H9 (cell line): ENCODE measurements around the gene SIGLEC9. TPM values are rescaled to one million over a fixed set of nuclear protein-coding genes. Genes with fewer than 3 reads are reported as not detected.

Experiments
- DNase-seq: peaks from one replicate; pipeline ENCODE4 v3.0.0-alpha.2; 2017
- H2AFZ ChIP-seq: one replicate; pipeline ENCODE4 v1.6.1; 2013; ENCODE audit warnings: mild to moderate bottlenecking, low read length, control low read depth, moderate library complexity
- H2AK5ac ChIP-seq: 2 replicates; pipeline ENCODE4 v1.6.1; 2013; ENCODE audit warnings: low read length, control low read depth, mixed read lengths; ENCODE audit not compliant: insufficient read length
- H2BK120ac ChIP-seq: one replicate; pipeline ENCODE4 v1.6.1; 2013; ENCODE audit warnings: low read depth, mild to moderate bottlenecking, low read length, control low read depth, inconsistent platforms; ENCODE audit not compliant: poor library complexity, severe bottlenecking
- H2BK12ac ChIP-seq: 2 replicates; pipeline ENCODE4 v1.6.1; 2013; ENCODE audit warnings: low read length, control low read depth, mixed read lengths, low read depth; ENCODE audit not compliant: insufficient read length
- H2BK15ac ChIP-seq: 2 replicates; pipeline ENCODE4 v1.6.1; 2013; ENCODE audit warnings: low read depth, low read length, control low read depth
- H2BK20ac ChIP-seq: one replicate; pipeline ENCODE4 v1.6.1; 2013; ENCODE audit warnings: low read depth, mild to moderate bottlenecking, low read length, control low read depth, inconsistent platforms; ENCODE audit not compliant: poor library complexity, severe bottlenecking
- H2BK5ac ChIP-seq: 2 replicates; pipeline ENCODE4 v1.6.1; 2013; ENCODE audit warnings: low read length, control low read depth, mixed read lengths; ENCODE audit not compliant: insufficient read length
- H3K14ac ChIP-seq: 2 replicates; pipeline ENCODE4 v1.6.1; 2013; ENCODE audit warnings: low read length, control low read depth; ENCODE audit not compliant: insufficient read depth
- H3K18ac ChIP-seq: 2 replicates; pipeline ENCODE4 v1.6.1; 2013; ENCODE audit warnings: low read depth, mild to moderate bottlenecking, mixed read lengths, low read length, control low read depth; ENCODE audit not compliant: insufficient read length
- H3K23ac ChIP-seq: 2 replicates; pipeline ENCODE4 v1.6.1; 2013; ENCODE audit warnings: low read length, control low read depth, mixed read lengths, low read depth; ENCODE audit not compliant: insufficient read length
- H3K23me2 ChIP-seq: 2 replicates; pipeline ENCODE4 v1.6.1; 2013; ENCODE audit warnings: low read depth, mild to moderate bottlenecking, mixed read lengths, low read length, control low read depth; ENCODE audit not compliant: insufficient read length, poor library complexity, severe bottlenecking
- H3K27ac ChIP-seq: 2 replicates; pipeline ENCODE4 v1.5.1; 2013; ENCODE audit warnings: low read length, control low read depth, mixed read lengths, low read depth; ENCODE audit not compliant: insufficient read length
- H3K27me3 ChIP-seq: 2 replicates; pipeline ENCODE4 v1.6.1; 2013; ENCODE audit warnings: low read length, control low read depth, inconsistent platforms; ENCODE audit not compliant: insufficient read depth
- H3K4ac ChIP-seq: 2 replicates; pipeline ENCODE4 v1.6.1; 2013; ENCODE audit warnings: low read depth, mild to moderate bottlenecking, control low read depth, inconsistent platforms, low read length, moderate library complexity
- H3K4me1 ChIP-seq: 2 replicates; pipeline ENCODE4 v1.6.1; 2013; ENCODE audit warnings: low read length, control low read depth, inconsistent platforms; ENCODE audit not compliant: insufficient read depth
- H3K4me2 ChIP-seq: 2 replicates; pipeline ENCODE4 v1.6.1; 2013; ENCODE audit warnings: low read length, control low read depth, mixed read lengths; ENCODE audit not compliant: insufficient read length, insufficient read depth
- H3K56ac ChIP-seq: 2 replicates; pipeline ENCODE4 v1.6.1; 2013; ENCODE audit warnings: low read depth, mild to moderate bottlenecking, mixed read lengths, low read length, control low read depth; ENCODE audit not compliant: insufficient read length
- H3K79me1 ChIP-seq: 2 replicates; pipeline ENCODE4 v1.6.1; 2013; ENCODE audit warnings: low read depth, mild to moderate bottlenecking, moderate library complexity, low read length, control low read depth, inconsistent platforms; ENCODE audit not compliant: insufficient read depth, poor library complexity, severe bottlenecking
- H3K79me2 ChIP-seq: 2 replicates; pipeline ENCODE4 v1.6.1; 2013; ENCODE audit warnings: low read length, control low read depth, inconsistent platforms; ENCODE audit not compliant: insufficient read depth
- H3K9ac ChIP-seq: 2 replicates; pipeline ENCODE4 v1.6.1; 2013; ENCODE audit warnings: low read length, control low read depth, mixed read lengths; ENCODE audit not compliant: insufficient read length; ENCODE audit errors: extremely low read depth
- H3K9me3 ChIP-seq: one replicate; pipeline ENCODE4 v1.6.1; 2013; ENCODE audit warnings: low read depth, low read length, inconsistent platforms; ENCODE audit not compliant: control insufficient read depth
- H3T11ph ChIP-seq: one replicate; pipeline ENCODE4 v1.6.1; 2013; ENCODE audit warnings: mild to moderate bottlenecking, low read length, control low read depth, inconsistent platforms
- H4K20me1 ChIP-seq: one replicate; pipeline ENCODE4 v1.6.1; 2013; ENCODE audit not compliant: control insufficient read depth, insufficient read length, insufficient read depth
- H4K5ac ChIP-seq: 2 replicates; pipeline ENCODE4 v1.6.1; 2013; ENCODE audit warnings: low read depth, mild to moderate bottlenecking, mixed read lengths, low read length, control low read depth; ENCODE audit not compliant: insufficient read length
- H4K8ac ChIP-seq: replicated peaks from 2 replicates; pipeline ENCODE4 v1.6.1; 2013; ENCODE audit warnings: low read length, control low read depth, mixed read lengths, low read depth; ENCODE audit not compliant: insufficient read length
- H4K91ac ChIP-seq: 2 replicates; pipeline ENCODE4 v1.6.1; 2013; ENCODE audit warnings: low read depth, mild to moderate bottlenecking, moderate library complexity, mixed read lengths, low read length, control low read depth; ENCODE audit not compliant: insufficient read length
- H3K27ac Mint-ChIP-seq, 3 experiments: 2 replicates in 2 of 3; 3 replicates in 1 of 3; pipeline ENCODE4 v1.8.0; 2020 to 2021; ENCODE audit warnings: mixed read lengths in 3 of 3, mild to moderate bottlenecking in 1 of 3, moderate library complexity in 1 of 3
- H3K27me3 Mint-ChIP-seq: 2 replicates; pipeline ENCODE4 v1.8.0; 2021; ENCODE audit warnings: low read depth, mild to moderate bottlenecking, moderate library complexity, mixed read lengths
- H3K36me3 Mint-ChIP-seq, 3 experiments: 2 replicates in 2 of 3; 3 replicates in 1 of 3; pipeline ENCODE4 v1.8.0; 2020 to 2021; ENCODE audit warnings: low read depth in 3 of 3, mixed read lengths in 3 of 3; ENCODE audit not compliant: insufficient read depth in 1 of 3
- H3K4me1 Mint-ChIP-seq, 2 experiments: 2 replicates each; pipeline ENCODE4 v1.8.0; 2020; ENCODE audit warnings: mixed read lengths in 2 of 2
- H3K4me3 Mint-ChIP-seq, 2 experiments: 2 replicates in 1 of 2; 3 replicates in 1 of 2; pipeline ENCODE4 v1.8.0; 2020 to 2021; ENCODE audit warnings: mild to moderate bottlenecking in 2 of 2, mixed read lengths in 2 of 2, moderate library complexity in 1 of 2
- H3K9me3 Mint-ChIP-seq, 2 experiments: 2 replicates in 1 of 2; 3 replicates in 1 of 2; pipeline ENCODE4 v1.8.0; 2020; ENCODE audit warnings: mild to moderate bottlenecking in 2 of 2, mixed read lengths in 2 of 2, moderate library complexity in 1 of 2
- WGBS: extraction: QIAGEN DNeasy Blood & Tissue Kit; methylation state at CpG from one replicate; pipeline ENCODE4 v1.1.7; 2013; ENCODE audit warnings: missing lambda C conversion rate, low lambda C conversion rate, mixed read lengths; ENCODE audit not compliant: insufficient read length; ENCODE audit errors: extremely low coverage; 5-methylcytosine and 5-hydroxymethylcytosine counted together
- total RNA-seq: library from RNA; stranded (reverse); gene quantifications from 2 replicates; pipeline ENCODE4 v1.2.1, GENCODE V29; 2021
- TF ChIP-seq, protein P1 (sequence below): fragments of 200-600 bp; sonication (generic); conservative IDR thresholded peaks from 3 replicates; pipeline ENCODE4 v1.8.0; 2021; ENCODE audit warnings: antibody characterized with exemption, mild to moderate bottlenecking

The SIGLEC9 gene
- total RNA-seq, 1 experiment from 2014 or later, result not detected

DNA sequence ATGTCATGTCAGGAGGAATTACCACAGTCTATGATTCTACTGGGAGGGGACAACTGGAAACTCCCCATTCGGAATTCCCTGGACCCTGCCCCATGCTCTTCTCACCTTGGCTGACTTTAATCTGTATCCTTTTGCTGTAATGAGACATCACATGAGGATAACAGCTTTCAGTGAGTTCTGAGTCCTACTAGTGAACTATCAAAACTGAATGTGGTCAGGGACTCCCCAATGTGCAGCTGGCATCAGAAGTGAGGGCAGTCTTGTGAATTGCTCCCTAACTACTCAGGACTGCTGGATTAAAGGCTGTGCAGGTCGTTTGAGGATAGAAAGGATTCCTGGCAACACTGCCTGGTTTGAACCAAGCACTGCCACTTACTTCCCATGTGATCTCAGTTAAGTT is 32.6 kb downstream of the SIGLEC9 start:
- Histone ChIP-seq H3K18ac (no peak overlapping the region), H3K9ac (no peak overlapping the region), H4K20me1 (no peaks in the 10 kb centered on the region), H4K91ac (no peak overlapping the region), H4K8ac (no peak overlapping the region), H3K4ac (no peak overlapping the region), H2BK15ac (no peak overlapping the region), H3K23ac (no peak overlapping the region), H3K9me3 (no peaks in the 10 kb centered on the region), H2BK12ac (no peak overlapping the region), H3K23me2 (no peaks in the 10 kb centered on the region), H3K27ac (no peak overlapping the region), H3K14ac (no peak overlapping the region), H3K79me2 (no peaks in the 10 kb centered on the region), H3K4me2 (no peak overlapping the region), H2AFZ (no peak overlapping the region), H4K5ac (no peak overlapping the region), H3K27me3 (no peaks in the 10 kb centered on the region), H3K4me1 (no peaks in the 10 kb centered on the region), H2BK20ac (no peak overlapping the region), H2AK5ac (no peak overlapping the region), H2BK5ac (no peak overlapping the region), H2BK120ac (no peak overlapping the region), H3K79me1 (no peaks in the 10 kb centered on the region), H3K56ac (no peak overlapping the region), H3T11ph (no peak overlapping the region)
- peaks cover 11% of the 10 kb centered on the region for H3K27me3 Mint-ChIP-seq
- no peak overlapping the region for H3K27ac Mint-ChIP-seq
- no CpG with 5 or more reads among the region's 2 CpGs for WGBS
- H3K9me3 Mint-ChIP-seq, result no peaks in the 10 kb centered on the region; a peak in 1 of 5 replicates
- TF ChIP-seq, protein P1, sequence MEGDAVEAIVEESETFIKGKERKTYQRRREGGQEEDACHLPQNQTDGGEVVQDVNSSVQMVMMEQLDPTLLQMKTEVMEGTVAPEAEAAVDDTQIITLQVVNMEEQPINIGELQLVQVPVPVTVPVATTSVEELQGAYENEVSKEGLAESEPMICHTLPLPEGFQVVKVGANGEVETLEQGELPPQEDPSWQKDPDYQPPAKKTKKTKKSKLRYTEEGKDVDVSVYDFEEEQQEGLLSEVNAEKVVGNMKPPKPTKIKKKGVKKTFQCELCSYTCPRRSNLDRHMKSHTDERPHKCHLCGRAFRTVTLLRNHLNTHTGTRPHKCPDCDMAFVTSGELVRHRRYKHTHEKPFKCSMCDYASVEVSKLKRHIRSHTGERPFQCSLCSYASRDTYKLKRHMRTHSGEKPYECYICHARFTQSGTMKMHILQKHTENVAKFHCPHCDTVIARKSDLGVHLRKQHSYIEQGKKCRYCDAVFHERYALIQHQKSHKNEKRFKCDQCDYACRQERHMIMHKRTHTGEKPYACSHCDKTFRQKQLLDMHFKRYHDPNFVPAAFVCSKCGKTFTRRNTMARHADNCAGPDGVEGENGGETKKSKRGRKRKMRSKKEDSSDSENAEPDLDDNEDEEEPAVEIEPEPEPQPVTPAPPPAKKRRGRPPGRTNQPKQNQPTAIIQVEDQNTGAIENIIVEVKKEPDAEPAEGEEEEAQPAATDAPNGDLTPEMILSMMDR, result no peak
- H3K4me1 Mint-ChIP-seq, result no peaks in the 10 kb centered on the region
- no peak overlapping the region for H3K4me3 Mint-ChIP-seq
- H3K36me3 Mint-ChIP-seq, result no peaks in the 10 kb centered on the region
- no peak for DNase-seq
